Measurements from ENCODE around the gene MAN1C1. TPM values are rescaled to one million over a fixed set of nuclear protein-coding genes. Genes with fewer than 3 reads are reported as not detected.
"Not testable (repeated sequence)": the region's sequence is repeated elsewhere in the genome, so short reads cannot be mapped to it uniquely, and the experiment has no call there.

The MAN1C1 gene
- total RNA-seq, 1 donor from 2014 or later, result 20.4 TPM

DNA sequence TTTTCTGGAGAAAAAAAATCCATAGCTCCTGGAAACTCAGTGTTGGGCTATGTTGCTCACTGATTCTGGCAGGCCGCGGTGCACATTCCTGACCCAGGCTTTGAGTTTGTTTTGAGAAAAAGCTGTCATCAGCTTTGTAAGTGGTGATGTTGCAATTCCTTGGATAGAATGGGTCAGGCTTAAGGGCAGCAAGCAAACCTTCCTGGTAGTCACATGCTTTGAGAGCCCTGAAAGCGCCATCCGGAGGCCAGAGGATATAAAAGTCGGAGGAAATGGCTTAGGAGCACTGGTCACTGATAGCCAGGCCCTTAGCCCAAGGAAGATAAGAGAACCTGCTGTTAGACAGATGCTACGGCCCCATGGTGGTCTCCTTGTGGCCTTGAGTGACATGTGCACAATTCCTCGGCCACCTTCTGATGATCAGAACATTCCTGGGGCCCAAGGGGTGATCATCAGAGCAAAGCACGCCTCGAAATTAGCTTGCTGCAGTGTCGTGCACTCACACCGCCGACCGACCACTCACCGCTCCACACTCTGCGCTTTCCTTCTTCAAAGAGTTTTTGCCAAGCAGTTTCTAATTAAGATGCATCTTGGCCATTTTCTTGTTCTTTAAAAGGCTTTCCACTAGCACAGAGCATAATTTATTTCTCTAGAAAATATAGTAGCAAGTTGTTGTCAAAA lies 78.6 kb downstream of the MAN1C1 start:
- TF ChIP-seq, protein P1, sequence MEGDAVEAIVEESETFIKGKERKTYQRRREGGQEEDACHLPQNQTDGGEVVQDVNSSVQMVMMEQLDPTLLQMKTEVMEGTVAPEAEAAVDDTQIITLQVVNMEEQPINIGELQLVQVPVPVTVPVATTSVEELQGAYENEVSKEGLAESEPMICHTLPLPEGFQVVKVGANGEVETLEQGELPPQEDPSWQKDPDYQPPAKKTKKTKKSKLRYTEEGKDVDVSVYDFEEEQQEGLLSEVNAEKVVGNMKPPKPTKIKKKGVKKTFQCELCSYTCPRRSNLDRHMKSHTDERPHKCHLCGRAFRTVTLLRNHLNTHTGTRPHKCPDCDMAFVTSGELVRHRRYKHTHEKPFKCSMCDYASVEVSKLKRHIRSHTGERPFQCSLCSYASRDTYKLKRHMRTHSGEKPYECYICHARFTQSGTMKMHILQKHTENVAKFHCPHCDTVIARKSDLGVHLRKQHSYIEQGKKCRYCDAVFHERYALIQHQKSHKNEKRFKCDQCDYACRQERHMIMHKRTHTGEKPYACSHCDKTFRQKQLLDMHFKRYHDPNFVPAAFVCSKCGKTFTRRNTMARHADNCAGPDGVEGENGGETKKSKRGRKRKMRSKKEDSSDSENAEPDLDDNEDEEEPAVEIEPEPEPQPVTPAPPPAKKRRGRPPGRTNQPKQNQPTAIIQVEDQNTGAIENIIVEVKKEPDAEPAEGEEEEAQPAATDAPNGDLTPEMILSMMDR (IDR thresholded peaks at IDR 0.05), result peak; percentile 31
- Histone ChIP-seq H3K27ac (peak overlapping the region; percentile 82), H3K9me3 (no peaks in the 10 kb centered on the region), H3K36me3 (no peaks in the 10 kb centered on the region), H3K4me3 (no peak overlapping the region), H3K27me3 (ENCODE audit: low read depth) (no peaks in the 10 kb centered on the region), H3K4me1 (peaks cover 40% of the 10 kb centered on the region)
- ATAC-seq (peak; percentile 89 to 91), DNase-seq (peak; percentile 75)
- intact Hi-C loops (cut with DNase I), result no loop called here

DNA sequence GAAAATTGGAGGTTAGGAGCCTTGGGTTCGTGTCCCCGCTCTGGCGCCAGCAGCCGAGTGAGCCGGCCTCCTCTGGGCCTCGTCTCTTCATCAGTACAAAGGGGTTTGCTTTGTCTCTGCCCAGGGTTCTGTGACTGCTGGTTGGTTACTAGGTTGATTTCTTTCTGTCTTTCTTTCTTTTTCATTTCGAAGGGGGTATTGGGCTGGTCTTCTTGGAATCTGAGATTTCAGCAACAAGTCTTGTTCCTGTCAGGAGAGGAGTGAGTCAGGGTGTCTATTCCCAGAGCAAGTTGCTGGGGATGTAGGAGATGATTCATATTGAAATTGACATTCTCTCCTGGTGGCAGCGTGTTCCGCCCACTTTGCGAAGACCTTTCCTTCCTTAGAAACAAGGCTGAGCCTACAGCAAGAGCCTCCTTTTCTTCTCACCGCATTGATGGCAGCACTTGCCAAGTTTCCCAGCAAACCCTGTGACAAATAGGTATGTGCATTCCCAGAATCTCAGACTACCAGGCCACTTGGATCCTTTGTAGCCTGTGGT lies 79.2 kb downstream of the MAN1C1 start:
- no peaks in the 10 kb centered on the region for H3K36me3 ChIP-seq
- TF ChIP-seq, protein P1 (IDR thresholded peaks at IDR 0.05), result no peak
- no peaks in the 10 kb centered on the region for H3K9me3 ChIP-seq
- DNase-seq, result no peak
- ATAC-seq, result peak in 1 of 2 donors; percentile 46
- no peaks in the 10 kb centered on the region for H3K27me3 ChIP-seq (ENCODE audit: low read depth)
- intact Hi-C loops (cut with DNase I), result no loop called here
- H3K4me3 ChIP-seq, result no peak overlapping the region
- H3K4me1 ChIP-seq, result peaks cover 46% of the 10 kb centered on the region
- peak overlapping the region; percentile 82 for H3K27ac ChIP-seq

DNA sequence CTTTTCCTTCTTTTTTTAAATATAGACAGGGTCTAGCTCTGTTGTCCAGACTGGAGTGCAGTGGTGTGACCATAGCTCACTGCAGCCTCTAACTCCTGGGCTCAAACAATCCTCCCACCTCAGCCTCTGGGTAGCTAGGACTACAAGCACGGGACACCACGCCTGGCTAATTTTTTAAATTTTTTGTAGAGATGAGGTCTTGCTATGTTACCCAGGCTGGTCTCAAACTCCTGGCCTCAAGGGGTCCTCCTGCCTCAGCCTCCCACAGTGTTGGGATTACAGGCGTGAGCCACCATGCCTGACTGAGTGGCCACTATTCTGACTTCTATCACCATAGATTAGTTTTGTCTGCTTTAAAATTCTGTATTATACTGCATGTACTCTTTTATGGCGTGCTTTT lies 80.1 kb downstream of the MAN1C1 start:
- H3K4me1 ChIP-seq, result peaks cover 54% of the 10 kb centered on the region
- intact Hi-C loops (cut with DNase I); DNase-seq; H3K4me3 ChIP-seq; ATAC-seq; H3K36me3 ChIP-seq; H3K9me3 ChIP-seq; H3K27me3 ChIP-seq (ENCODE audit: low read depth); H3K27ac ChIP-seq: not testable (repeated sequence)

DNA sequence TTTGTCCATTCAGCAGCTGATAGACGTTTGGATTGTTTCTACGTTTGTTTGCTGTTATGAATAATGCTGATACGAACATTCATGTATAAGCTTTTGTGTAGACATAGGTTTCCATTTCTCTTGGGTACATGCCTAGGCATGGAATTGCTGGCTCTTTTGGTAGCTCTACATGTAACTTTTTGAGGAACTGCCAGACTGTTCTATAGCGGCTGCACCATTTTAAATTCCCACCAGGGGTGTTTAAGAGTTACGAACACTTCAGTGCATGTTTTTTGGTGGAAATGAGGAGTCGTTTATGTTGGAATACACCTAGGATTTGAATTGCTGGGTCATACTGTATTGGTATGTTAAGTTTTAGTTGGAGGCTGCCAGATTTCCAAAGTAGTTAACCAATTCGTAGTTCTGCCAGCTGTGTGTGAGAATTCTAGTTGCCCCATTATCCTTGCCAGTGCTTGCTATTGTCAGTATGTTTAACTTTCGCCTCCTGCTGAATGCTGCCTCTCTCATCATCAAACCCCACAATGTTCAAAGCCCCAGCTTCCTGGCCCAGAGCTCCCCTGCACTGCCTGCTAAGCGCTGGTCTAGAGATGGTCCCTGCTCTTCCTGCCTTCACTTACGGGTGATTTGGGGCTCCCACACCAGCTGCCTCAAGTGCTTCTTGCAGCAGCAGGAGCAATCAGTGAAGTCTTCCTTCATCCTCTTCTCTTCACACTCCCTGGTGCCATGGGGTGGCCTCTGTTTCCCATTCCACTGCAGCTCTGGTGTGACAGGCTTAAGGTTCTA lies 81.0 kb downstream of the MAN1C1 start:
- Histone ChIP-seq H3K27ac (no peak overlapping the region), H3K4me1 (peaks cover 54% of the 10 kb centered on the region), H3K9me3 (no peaks in the 10 kb centered on the region), H3K4me3 (no peak overlapping the region), H3K36me3 (no peaks in the 10 kb centered on the region), H3K27me3 (ENCODE audit: low read depth) (no peaks in the 10 kb centered on the region)
- intact Hi-C loops (cut with DNase I), result no loop called here
- DNase-seq (no peak), ATAC-seq (no peak)
- TF ChIP-seq, protein P1 (IDR thresholded peaks at IDR 0.05), result no peak

DNA sequence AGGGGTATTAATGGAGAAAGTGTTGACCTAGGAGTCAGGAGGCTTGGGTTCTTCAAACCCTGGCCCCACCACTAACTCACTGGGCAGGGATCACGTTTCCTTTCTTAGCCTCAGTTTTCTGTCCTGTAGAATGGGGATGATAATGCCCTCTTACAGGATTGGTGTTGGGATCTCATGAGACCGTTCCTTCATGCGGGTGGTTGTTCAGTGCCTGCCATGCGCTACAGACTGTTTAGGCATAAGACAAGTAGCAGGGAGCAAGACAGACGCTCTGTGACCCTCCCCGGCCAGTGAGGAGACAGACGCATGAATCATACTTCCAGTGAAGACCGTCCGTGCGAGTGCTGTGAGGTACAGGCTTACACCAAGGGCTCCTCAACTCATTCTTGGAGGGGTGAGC lies 81.7 kb downstream of the MAN1C1 start:
- DNase-seq (no peak), ATAC-seq (no peak)
- no peaks in the 10 kb centered on the region for H3K27me3 ChIP-seq (ENCODE audit: low read depth)
- no peak overlapping the region for H3K4me3 ChIP-seq
- peaks cover 54% of the 10 kb centered on the region for H3K4me1 ChIP-seq
- no peaks in the 10 kb centered on the region for H3K9me3 ChIP-seq
- TF ChIP-seq, protein P1 (IDR thresholded peaks at IDR 0.05), result no peak
- H3K36me3 ChIP-seq, result no peaks in the 10 kb centered on the region
- no peak overlapping the region for H3K27ac ChIP-seq
- intact Hi-C loops (cut with DNase I), result no loop called here

DNA sequence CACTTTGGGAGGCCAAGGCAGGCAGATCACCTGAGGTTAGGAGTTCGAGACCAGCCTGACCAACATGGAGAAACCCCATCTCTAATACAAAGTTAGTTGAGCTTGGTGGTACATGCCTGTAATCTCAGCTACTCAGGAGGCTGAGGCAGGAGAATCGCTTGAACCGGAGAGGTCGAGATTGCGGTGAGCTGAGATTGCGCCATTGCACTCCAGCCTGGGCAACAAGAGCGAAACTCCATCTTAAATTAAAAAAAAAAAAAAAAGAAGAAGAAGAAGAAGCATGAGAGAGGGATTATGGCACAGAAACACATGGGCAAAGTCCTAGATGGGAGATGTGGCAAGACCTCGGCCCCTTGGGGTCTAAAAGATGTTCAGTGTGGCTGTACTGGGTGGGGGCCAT lies 82.5 kb downstream of the MAN1C1 start:
- intact Hi-C loops (cut with DNase I), result not testable (repeated sequence)
- peak overlapping the region; percentile 73 for H3K27ac ChIP-seq

More for the DNA sequence above, 82.5 kb downstream of the MAN1C1 start:
- H3K27me3 ChIP-seq (ENCODE audit: low read depth); DNase-seq; H3K4me3 ChIP-seq; ATAC-seq; H3K9me3 ChIP-seq; H3K36me3 ChIP-seq: not testable (repeated sequence)
- peaks cover 51% of the 10 kb centered on the region for H3K4me1 ChIP-seq
